Activated naive CD4-positive, alpha-beta T cell treated with anti-CD3 and anti-CD28 coated beads, Interleukin-2, amount 10 ng/mL, durations not matched to agents 7 days and 5 days (primary cell): Measurements from ENCODE around the gene TTC36.

Source experiments
- CTCF ChIA-PET: fragments of 350-600 bp; sonication (Branson Sonifier 250); formaldehyde crosslinking; loops from one replicate; lab custom pipeline; 2021; ENCODE audit warnings: antibody characterized with exemption; lab: Charles Lee
- DNase-seq: peaks from one replicate; pipeline ENCODE4 v3.0.0-alpha.2; 2020
- H3K27ac Mint-ChIP-seq: one replicate; pipeline ENCODE4 v1.8.0; 2021; ENCODE audit warnings: mild to moderate bottlenecking, moderate library complexity, mixed read lengths
- H3K27me3 Mint-ChIP-seq: one replicate; pipeline ENCODE4 v1.8.0; 2021; ENCODE audit warnings: mild to moderate bottlenecking, mixed read lengths
- H3K36me3 Mint-ChIP-seq: one replicate; pipeline ENCODE4 v1.8.0; 2021; ENCODE audit warnings: mixed read lengths
- H3K4me1 Mint-ChIP-seq: one replicate; pipeline ENCODE4 v1.8.0; 2021; ENCODE audit warnings: mixed read lengths
- H3K4me3 Mint-ChIP-seq: one replicate; pipeline ENCODE4 v1.8.0; 2021; ENCODE audit warnings: mild to moderate bottlenecking, moderate library complexity, mixed read lengths
- H3K9me3 Mint-ChIP-seq: one replicate; pipeline ENCODE4 v1.8.0; 2021; ENCODE audit warnings: mixed read lengths

Gene TTC36

GRCh38 chr11:118524757-118525470 lies 2.4 kb upstream of the TTC36 start:
- Mint-ChIP-seq H3K9me3 (no peaks in the 10 kb centered on the region), H3K4me3 (no peak overlapping the region), H3K36me3 (peaks cover 46% of the 10 kb centered on the region), H3K27me3 (no peaks in the 10 kb centered on the region), H3K4me1 (peaks cover 16% of the 10 kb centered on the region), H3K27ac (no peak overlapping the region)
- DNase-seq, result no peak
- CTCF ChIA-PET, result interaction anchor here (1.1 to 1.3 kb wide), 2 partner anchors 35 to 353 kb away, joined by 3 read pairs; no protein-coding TSS in a partner anchor

DNA sequence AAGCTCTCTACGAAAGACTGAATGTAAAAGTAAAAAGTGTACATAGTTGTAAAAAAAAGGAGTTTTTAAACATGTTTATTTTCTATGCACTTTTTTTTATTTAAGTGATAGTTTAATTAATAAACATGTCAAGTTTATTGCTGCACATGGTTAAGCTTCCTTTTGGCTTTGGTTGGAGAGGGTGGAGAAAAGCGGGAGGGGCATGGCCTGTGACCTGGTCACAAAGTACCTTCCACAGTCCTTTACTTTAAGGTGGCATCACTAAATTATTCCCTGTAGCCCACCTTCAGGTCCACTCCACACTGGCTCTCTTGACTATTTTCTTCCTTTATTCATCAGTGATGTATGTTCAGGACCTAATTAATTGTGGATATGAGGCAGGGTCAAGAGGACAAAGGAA lies 586 bp upstream of the TTC36 start:
- DNase-seq, result no peak
- H3K4me1 Mint-ChIP-seq, result peaks cover 25% of the 10 kb centered on the region
- no peaks in the 10 kb centered on the region for H3K9me3 Mint-ChIP-seq
- peaks cover 28% of the 10 kb centered on the region for H3K36me3 Mint-ChIP-seq
- CTCF ChIA-PET, result interaction anchor here (1.1 kb wide), 1 partner anchor 44 kb away, joined by 3 read pairs; no protein-coding TSS in a partner anchor
- no peak overlapping the region for H3K27ac Mint-ChIP-seq
- H3K27me3 Mint-ChIP-seq, result no peaks in the 10 kb centered on the region
- no peak overlapping the region for H3K4me3 Mint-ChIP-seq

DNA sequence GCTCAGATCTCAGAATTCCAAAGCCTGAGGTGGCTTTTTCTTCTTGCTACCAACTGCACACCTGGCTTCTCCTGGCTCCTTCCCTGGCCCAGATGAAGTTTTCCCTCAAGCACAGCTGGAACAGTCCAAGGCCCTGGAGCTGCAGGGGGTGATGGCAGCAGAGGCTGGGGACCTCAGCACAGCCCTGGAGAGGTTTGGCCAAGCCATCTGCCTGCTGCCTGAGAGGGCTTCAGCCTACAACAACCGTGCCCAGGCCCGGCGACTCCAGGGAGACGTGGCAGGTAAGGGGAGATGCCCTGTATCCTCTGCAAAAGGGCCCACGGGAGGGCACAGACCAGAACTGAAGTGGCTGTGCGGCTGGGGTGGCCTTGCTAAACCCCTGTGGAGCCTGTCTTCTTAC lies 1.2 kb downstream of the TTC36 start:
- peaks cover 19% of the 10 kb centered on the region for H3K36me3 Mint-ChIP-seq
- H3K4me1 Mint-ChIP-seq, result peaks cover 27% of the 10 kb centered on the region
- CTCF ChIA-PET, result no interaction called here
- H3K27me3 Mint-ChIP-seq, result no peaks in the 10 kb centered on the region
- no peaks in the 10 kb centered on the region for H3K9me3 Mint-ChIP-seq
- H3K27ac Mint-ChIP-seq, result no peak overlapping the region
- no peak for DNase-seq
- no peak overlapping the region for H3K4me3 Mint-ChIP-seq

- no peaks in the 10 kb centered on the region for H3K27me3 Mint-ChIP-seq
- H3K36me3 Mint-ChIP-seq, result peaks cover 14% of the 10 kb centered on the region
- H3K4me3 Mint-ChIP-seq, result peak overlapping the region; percentile 92
- no peaks in the 10 kb centered on the region for H3K9me3 Mint-ChIP-seq
- peak overlapping the region; percentile 75 for H3K27ac Mint-ChIP-seq
- no peak for DNase-seq
- H3K4me1 Mint-ChIP-seq, result peaks cover 27% of the 10 kb centered on the region
- CTCF ChIA-PET, result no interaction called here
These were observed 2.4 kb downstream of the TTC36 start for GRCh38 chr11:118529584-118530175.

- H3K27ac Mint-ChIP-seq, result peak overlapping the region; percentile 75
These were observed 3.0 kb downstream of the TTC36 start for GRCh38 chr11:118530180-118530682.

GRCh38 chr11:118530683-118531596 lies 3.7 kb downstream of the TTC36 start, which contains the start of gene TMEM25:
Gene TMEM25 (plus strand): TSS chr11:118531192. CDS start chr11:118531802, 610 bp downstream.
- Mint-ChIP-seq H3K27ac (peak within 1 kb of the TSS; percentile 87), H3K27me3 (no peaks in the 10 kb centered on the region), H3K4me3 (peak within 1 kb of the TSS; percentile 92), H3K9me3 (no peaks in the 10 kb centered on the region), H3K36me3 (peaks cover 8% of the 10 kb centered on the region), H3K4me1 (peaks cover 27% of the 10 kb centered on the region)
- peak; percentile 84 for DNase-seq
- CTCF ChIA-PET, result no interaction called here

More at GRCh38 chr11:118530180-118530682, 3.0 kb downstream of the TTC36 start:
- peaks cover 9% of the 10 kb centered on the region for H3K36me3 Mint-ChIP-seq
- no peaks in the 10 kb centered on the region for H3K27me3 Mint-ChIP-seq
- DNase-seq, result no peak
- no peaks in the 10 kb centered on the region for H3K9me3 Mint-ChIP-seq
- CTCF ChIA-PET, result no interaction called here
- H3K4me3 Mint-ChIP-seq, result peak overlapping the region; percentile 92
- H3K4me1 Mint-ChIP-seq, result peaks cover 27% of the 10 kb centered on the region

- Mint-ChIP-seq H3K9me3 (no peaks in the 10 kb centered on the region), H3K4me3 (peak overlapping the region; percentile 92), H3K27me3 (no peaks in the 10 kb centered on the region), H3K36me3 (peaks cover 8% of the 10 kb centered on the region), H3K4me1 (peaks cover 27% of the 10 kb centered on the region), H3K27ac (peak overlapping the region; percentile 87)
- CTCF ChIA-PET, result no interaction called here
- DNase-seq, result no peak
These were observed 4.4 kb downstream of the TTC36 start for GRCh38 chr11:118531597-118532084.

DNA sequence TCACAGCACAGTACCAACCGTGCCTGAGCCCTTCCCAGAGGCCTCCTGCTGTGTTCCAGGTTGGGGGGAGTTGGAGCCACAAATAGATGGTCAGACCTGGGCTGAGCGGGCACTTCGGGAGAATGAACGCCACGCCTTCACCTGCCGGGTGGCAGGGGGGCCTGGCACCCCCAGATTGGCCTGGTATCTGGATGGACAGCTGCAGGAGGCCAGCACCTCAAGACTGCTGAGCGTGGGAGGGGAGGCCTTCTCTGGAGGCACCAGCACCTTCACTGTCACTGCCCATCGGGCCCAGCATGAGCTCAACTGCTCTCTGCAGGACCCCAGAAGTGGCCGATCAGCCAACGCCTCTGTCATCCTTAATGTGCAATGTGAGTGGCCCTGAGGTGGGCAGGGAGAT lies 4.8 kb downstream of the TTC36 start:
- H3K9me3 Mint-ChIP-seq, result no peaks in the 10 kb centered on the region
- no peaks in the 10 kb centered on the region for H3K27me3 Mint-ChIP-seq
- peak overlapping the region; percentile 92 for H3K4me3 Mint-ChIP-seq
- peak overlapping the region; percentile 19 for H3K27ac Mint-ChIP-seq
- peaks cover 8% of the 10 kb centered on the region for H3K36me3 Mint-ChIP-seq
- no peak for DNase-seq
- peaks cover 23% of the 10 kb centered on the region for H3K4me1 Mint-ChIP-seq
- CTCF ChIA-PET, result no interaction called here

DNA sequence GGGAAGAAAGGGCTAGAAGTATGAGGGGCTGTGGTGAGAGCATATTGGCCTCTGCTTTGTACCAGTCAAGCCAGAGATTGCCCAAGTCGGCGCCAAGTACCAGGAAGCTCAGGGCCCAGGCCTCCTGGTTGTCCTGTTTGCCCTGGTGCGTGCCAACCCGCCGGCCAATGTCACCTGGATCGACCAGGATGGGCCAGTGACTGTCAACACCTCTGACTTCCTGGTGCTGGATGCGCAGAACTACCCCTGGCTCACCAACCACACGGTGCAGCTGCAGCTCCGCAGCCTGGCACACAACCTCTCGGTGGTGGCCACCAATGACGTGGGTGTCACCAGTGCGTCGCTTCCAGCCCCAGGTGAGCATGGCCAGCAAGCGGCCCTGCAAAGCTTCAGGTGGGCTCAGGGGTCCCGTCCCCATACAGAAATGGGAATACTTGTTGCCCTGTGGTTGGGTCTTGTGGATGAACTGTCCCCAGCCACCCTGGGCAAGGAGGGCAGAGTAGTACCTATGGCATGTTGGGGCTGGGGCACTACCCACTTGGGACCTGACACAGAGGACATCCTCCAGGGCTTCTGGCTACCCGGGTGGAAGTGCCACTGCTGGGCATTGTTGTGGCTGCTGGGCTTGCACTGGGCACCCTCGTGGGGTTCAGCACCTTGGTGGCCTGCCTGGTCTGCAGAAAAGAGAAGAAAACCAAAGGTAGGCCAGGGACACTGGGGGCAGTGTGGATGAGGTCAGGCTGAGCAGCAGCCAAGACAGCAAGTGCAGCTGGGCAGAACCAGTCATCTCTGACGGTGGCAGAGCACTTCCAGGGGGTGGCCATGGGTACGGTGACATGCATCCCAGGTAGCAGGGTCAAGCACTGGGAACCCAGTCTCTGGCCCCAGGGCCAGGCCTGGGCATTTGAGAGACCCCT lies 5.8 kb downstream of the TTC36 start:
- Mint-ChIP-seq H3K36me3 (peaks cover 3% of the 10 kb centered on the region), H3K27me3 (no peaks in the 10 kb centered on the region), H3K4me3 (peak overlapping the region; percentile 92), H3K4me1 (peaks cover 23% of the 10 kb centered on the region), H3K27ac (no peak overlapping the region), H3K9me3 (no peaks in the 10 kb centered on the region)
- CTCF ChIA-PET, result no interaction called here
- no peak for DNase-seq

- Mint-ChIP-seq H3K27me3 (no peaks in the 10 kb centered on the region), H3K27ac (peak overlapping the region; percentile 62), H3K4me3 (no peak overlapping the region), H3K9me3 (no peaks in the 10 kb centered on the region), H3K36me3 (peaks cover 4% of the 10 kb centered on the region), H3K4me1 (peaks cover 20% of the 10 kb centered on the region)
- no peak for DNase-seq
- CTCF ChIA-PET, result no interaction called here
These were observed 6.8 kb downstream of the TTC36 start for GRCh38 chr11:118533769-118534729.

- H3K9me3 Mint-ChIP-seq, result no peaks in the 10 kb centered on the region
- CTCF ChIA-PET, result no interaction called here
- H3K27me3 Mint-ChIP-seq, result no peaks in the 10 kb centered on the region
- peaks cover 8% of the 10 kb centered on the region for H3K4me1 Mint-ChIP-seq
- DNase-seq, result no peak
- no peak overlapping the region for H3K27ac Mint-ChIP-seq
- H3K36me3 Mint-ChIP-seq, result peaks cover 2% of the 10 kb centered on the region
- H3K4me3 Mint-ChIP-seq, result no peak overlapping the region
These were observed 8.0 kb downstream of the TTC36 start for GRCh38 chr11:118535261-118535660.

DNA sequence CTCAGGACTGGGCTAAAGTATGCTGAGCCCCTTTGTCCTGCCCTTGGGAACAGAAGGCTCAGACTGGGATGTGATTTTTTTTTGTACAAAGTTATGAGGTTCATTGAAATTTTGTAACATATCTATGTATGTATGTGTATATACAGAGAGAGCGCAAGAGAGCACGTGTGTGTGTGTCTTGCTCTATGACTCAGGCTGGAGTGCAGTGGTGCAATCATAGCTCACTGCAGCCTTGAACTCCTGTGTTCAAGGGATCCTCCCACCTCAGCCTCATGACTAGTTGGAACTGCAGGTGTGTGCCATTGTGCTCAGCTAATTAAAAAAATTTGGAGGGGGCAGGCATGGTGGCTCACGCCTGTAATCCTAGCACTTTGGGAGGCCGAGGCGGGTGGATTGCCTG lies 9.5 kb downstream of the TTC36 start:
- Mint-ChIP-seq H3K9me3 (no peaks in the 10 kb centered on the region), H3K27ac (no peak overlapping the region), H3K27me3 (no peaks in the 10 kb centered on the region), H3K4me1 (peaks cover 2% of the 10 kb centered on the region), H3K4me3 (no peak overlapping the region), H3K36me3 (peaks cover 2% of the 10 kb centered on the region)
- CTCF ChIA-PET, result interaction anchor here (0.6 kb wide), 1 partner anchor 138 kb away, joined by 3 read pairs; no protein-coding TSS in a partner anchor
- DNase-seq, result no peak
